ENCODE measurements around the gene SERPINB4. TPM values are rescaled to one million over a fixed set of nuclear protein-coding genes. Genes with fewer than 3 reads are reported as not detected.
A peak's percentile ranks its signal among the peaks of the same experiment; 100 is the strongest.

SERPINB4 gene
- total and polyA plus RNA-seq, 2 of the 8 experiments (the other 6 are each of a cell fraction or from before 2014, with no cell fraction given): 0.32 to 0.36 TPM

DNA sequence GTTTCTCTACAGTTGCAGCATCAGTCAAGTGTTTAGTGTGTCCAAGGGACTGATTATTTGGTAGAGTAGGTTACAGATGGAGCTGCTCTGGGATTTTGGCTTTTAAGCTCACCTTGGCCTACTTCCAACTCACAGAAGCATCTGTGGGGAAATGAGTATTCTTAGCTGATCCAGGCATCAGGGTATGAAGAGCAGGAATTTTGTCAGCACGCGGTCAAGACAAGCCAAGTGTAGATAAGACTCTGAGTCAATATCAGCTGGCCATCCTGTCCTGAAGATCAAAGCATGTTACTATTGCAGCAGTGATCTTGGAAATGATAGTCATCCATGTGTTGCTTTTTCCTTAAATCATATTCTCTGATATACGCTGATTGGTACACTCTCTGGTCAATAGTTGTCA lies 24.4 kb downstream of the SERPINB4 start:
- Histone ChIP-seq H3K4me3 (ENCODE audit: extremely low read depth in 1 of 4, insufficient read depth in 2 of 4, low read depth in 3 of 4, low read length in 4 of 4) (no peak overlapping the region), H3K14ac (ENCODE audit: insufficient read length) (no peak overlapping the region), H2AK5ac (ENCODE audit: low read depth, low read length) (no peak overlapping the region), H3K4me1 (replicated peaks in 1 of 4; ENCODE audit: control insufficient read depth in 3 of 4, insufficient read depth in 4 of 4, low read length in 3 of 4) (peaks cover 0 to 4% (median under 1%) of the 10 kb centered on the region in 4 experiments; a peak in 2 of 7 replicates), H3K27me3 (replicated peaks in 1 of 4; ENCODE audit: control insufficient read depth in 3 of 4, extremely low read depth in 1 of 4, insufficient read depth in 3 of 4, low read length in 3 of 4) (no peaks in the 10 kb centered on the region), H4K91ac (replicated peaks; ENCODE audit: insufficient read length, low read length) (no peak overlapping the region), H2AFZ (ENCODE audit: low read length) (peak overlapping the region; percentile 53), H2BK5ac (ENCODE audit: low read depth, low read length) (no peak overlapping the region), H3K4me2 (ENCODE audit: insufficient read depth in 1 of 2, low read depth in 2 of 2, low read length in 2 of 2) (no peak overlapping the region), H2BK120ac (replicated peaks; ENCODE audit: low read depth, low read length) (no peak overlapping the region), H3K18ac (ENCODE audit: extremely low read depth, low read length) (no peak overlapping the region), H4K20me1 (replicated peaks in 1 of 2; ENCODE audit: control insufficient read depth in 1 of 2, insufficient read depth in 2 of 2, low read length in 2 of 2) (no peaks in the 10 kb centered on the region), H2BK12ac (ENCODE audit: low read depth, low read length) (no peak overlapping the region), H3K4ac (replicated peaks; ENCODE audit: insufficient read length, low read depth, low read length) (no peak overlapping the region), H3K27ac (ENCODE audit: low read depth, low read length) (no peak overlapping the region), H3K9ac (replicated peaks in 1 of 4; ENCODE audit: extremely low read depth in 1 of 4, low read depth in 3 of 4, low read length in 3 of 4) (no peak overlapping the region), H3K36me3 (ENCODE audit: control insufficient read depth in 2 of 4, insufficient read depth in 4 of 4, low read length in 3 of 4) (no peaks in the 10 kb centered on the region), H3K9me3 (ENCODE audit: insufficient read depth in 2 of 2, low read depth in 1 of 2, low read length in 1 of 2) (peaks cover 8 to 11% of the 10 kb centered on the region in 2 experiments), H3K56ac (replicated peaks; ENCODE audit: insufficient read length, low read depth, low read length) (no peak overlapping the region), H3K23ac (ENCODE audit: insufficient read length) (no peak overlapping the region), H3K79me2 (ENCODE audit: control insufficient read depth in 1 of 2, insufficient read depth in 2 of 2, low read length in 2 of 2) (no peaks in the 10 kb centered on the region), H4K5ac (ENCODE audit: insufficient read length, low read depth, low read length) (no peak overlapping the region), H2BK20ac (ENCODE audit: low read length) (no peak overlapping the region), H3K79me1 (ENCODE audit: low read depth, low read length) (no peaks in the 10 kb centered on the region), H2BK15ac (ENCODE audit: low read length) (no peak overlapping the region), H3K23me2 (ENCODE audit: low read depth, low read length) (no peaks in the 10 kb centered on the region), H4K8ac (ENCODE audit: extremely low read depth, insufficient read depth, low read length) (no peak overlapping the region)
- ChIA-PET POLR2A (ENCODE audit: partially characterized antibody) (no interaction called here), CTCF (ENCODE audit: partially characterized antibody) (interaction anchor here (0.9 to 1.6 kb wide), 2 partner anchors 37 to 317 kb away, joined by 4 to 6 read pairs; no protein-coding TSS in a partner anchor)
- WGBS, 2 experiments (ENCODE audit: extremely low coverage in 1 of 2, insufficient coverage in 1 of 2, insufficient read length in 1 of 2, insufficient replicate concordance in 2 of 2, low coverage in 1 of 2, low lambda C conversion rate in 2 of 2, missing lambda C conversion rate in 1 of 2): 95% methylated on average over 3 of the region's 3 CpGs; no CpG with 5 or more reads in 1 of the 2 experiments
- DNase-seq (ENCODE audit: low read depth in 1 of 2, low spot score in 2 of 2) (no peak), FAIRE-seq (no peak)
- TF ChIP-seq PHF8 (conservative IDR thresholded peaks at IDR 0.05; ENCODE audit: low read depth, low read length) (no peak), KDM5A (IDR thresholded peaks at IDR 0.05; ENCODE audit: low read length) (no peak), RNF2 (IDR thresholded peaks at IDR 0.05; ENCODE audit: borderline replicate concordance, low read depth, low read length, missing control alignments, poor library complexity, severe bottlenecking) (no peak)
- TF ChIP-seq, protein P1, sequence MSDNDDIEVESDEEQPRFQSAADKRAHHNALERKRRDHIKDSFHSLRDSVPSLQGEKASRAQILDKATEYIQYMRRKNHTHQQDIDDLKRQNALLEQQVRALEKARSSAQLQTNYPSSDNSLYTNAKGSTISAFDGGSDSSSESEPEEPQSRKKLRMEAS (IDR thresholded peaks at IDR 0.05): no peak

All from H1 (cell line).